Adrenal gland (tissue), 5 donors: ENCODE data around the gene ATG2B.

Experiments used
- CTCF ChIP-seq, 6 experiments: fragments of 450-650 bp in 4 of 6; fragments of 200-600 bp in 2 of 6; sonication (generic) in 1 of 6; IDR thresholded peaks; 1 replicate in 5 of 6; 2 replicates in 1 of 6; pipeline versions ENCODE4 v1.5.1 to v1.8.0; 2016 to 2021; ENCODE audit warnings: antibody characterized with exemption in 6 of 6, mild to moderate bottlenecking in 2 of 6, moderate library complexity in 1 of 6
- POLR2A ChIP-seq, 2 donors: fragments of 450-650 bp; IDR thresholded peaks; one replicate each; pipeline ENCODE4 v1.6.1; 2017; ENCODE audit warnings: antibody characterized with exemption in 2 of 2, mild to moderate bottlenecking in 2 of 2, moderate library complexity in 1 of 2
- donor health status: DM: no; HTN: no; CAD: no.

DNA sequence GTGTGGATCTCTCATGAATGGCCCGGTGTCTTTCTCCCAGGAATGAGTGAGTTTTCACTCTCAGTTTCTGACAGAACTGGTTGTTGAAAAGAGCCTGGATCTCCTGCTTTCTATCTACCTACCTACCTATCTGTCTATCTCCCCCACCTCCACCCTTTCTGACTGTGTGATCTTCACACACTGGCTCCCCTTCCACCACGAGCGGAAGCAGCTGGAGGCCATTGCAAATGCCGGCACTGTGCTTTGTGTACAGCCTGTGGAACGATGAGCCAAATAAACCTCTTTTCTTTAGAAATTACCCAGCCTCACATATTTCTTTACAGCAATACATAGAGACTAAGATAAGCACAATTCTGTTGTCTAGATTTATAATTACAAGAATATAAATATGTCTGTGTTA lies 7.4 kb upstream of the ATG2B start:
- TF ChIP-seq CTCF (IDR thresholded peaks at IDR 0.05) (no peak), POLR2A (IDR thresholded peaks at IDR 0.05) (no peak)
